ENCODE measurements around the gene RPTOR.

The RPTOR gene

DNA sequence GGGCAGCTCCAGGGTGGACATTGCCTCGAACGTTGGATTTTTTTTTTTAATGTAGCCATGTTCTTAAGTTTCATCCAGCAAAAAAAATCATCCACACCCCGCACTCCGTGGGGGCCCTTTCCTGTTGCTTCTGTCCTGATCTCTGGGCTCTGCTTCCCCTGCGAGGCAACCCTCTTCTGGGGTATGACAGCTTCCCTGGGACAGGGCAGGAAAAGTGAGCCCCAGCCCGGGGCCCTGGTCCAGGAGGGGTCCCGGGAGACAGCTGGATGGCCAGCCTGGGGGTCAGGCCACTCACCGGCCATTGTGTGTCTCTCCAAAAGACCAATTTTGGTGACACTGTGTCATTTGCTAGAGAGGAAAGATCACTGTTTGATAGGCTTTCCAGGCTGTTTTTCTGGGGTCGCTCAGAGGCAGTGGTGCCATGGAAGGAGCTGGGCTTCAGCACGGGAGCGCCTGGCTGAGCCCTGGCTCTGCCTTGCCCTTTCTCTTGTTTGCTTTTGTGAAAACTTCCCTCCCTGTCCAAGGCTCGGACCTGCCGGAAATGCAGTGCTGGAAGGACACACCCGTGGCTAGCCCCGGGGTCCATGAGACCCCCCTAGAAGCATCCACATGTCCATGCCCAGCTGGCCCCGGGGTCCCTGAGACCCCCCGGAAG, 406.0 kb downstream of the RPTOR start:
- Histone ChIP-seq H3K36me3 (replicated peaks; ENCODE audit: low read depth, low read length) (peaks cover 11% of the 10 kb centered on the region), H3K27ac (ENCODE audit: low read length) (no peak overlapping the region), H3K27me3 (ENCODE audit: low read depth, low read length) (no peaks in the 10 kb centered on the region), H3K9me3 (ENCODE audit: insufficient read depth, low read length) (no peaks in the 10 kb centered on the region), H2AFZ (ENCODE audit: low read depth, low read length) (no peak overlapping the region), H3K4me3 (ENCODE audit: low read length) (no peak overlapping the region), H3K79me2 (ENCODE audit: low read length) (no peaks in the 10 kb centered on the region), H3K4me2 (ENCODE audit: low read length) (no peak overlapping the region), H3K4me1 (ENCODE audit: low read length) (no peaks in the 10 kb centered on the region), H4K20me1 (ENCODE audit: insufficient read depth, low read length) (no peaks in the 10 kb centered on the region), H3K9ac (ENCODE audit: low read length) (no peak overlapping the region)
- no peak for TF ChIP-seq EZH2phosphoT487 (IDR thresholded peaks at IDR 0.05; ENCODE audit: low read depth)

DNA sequence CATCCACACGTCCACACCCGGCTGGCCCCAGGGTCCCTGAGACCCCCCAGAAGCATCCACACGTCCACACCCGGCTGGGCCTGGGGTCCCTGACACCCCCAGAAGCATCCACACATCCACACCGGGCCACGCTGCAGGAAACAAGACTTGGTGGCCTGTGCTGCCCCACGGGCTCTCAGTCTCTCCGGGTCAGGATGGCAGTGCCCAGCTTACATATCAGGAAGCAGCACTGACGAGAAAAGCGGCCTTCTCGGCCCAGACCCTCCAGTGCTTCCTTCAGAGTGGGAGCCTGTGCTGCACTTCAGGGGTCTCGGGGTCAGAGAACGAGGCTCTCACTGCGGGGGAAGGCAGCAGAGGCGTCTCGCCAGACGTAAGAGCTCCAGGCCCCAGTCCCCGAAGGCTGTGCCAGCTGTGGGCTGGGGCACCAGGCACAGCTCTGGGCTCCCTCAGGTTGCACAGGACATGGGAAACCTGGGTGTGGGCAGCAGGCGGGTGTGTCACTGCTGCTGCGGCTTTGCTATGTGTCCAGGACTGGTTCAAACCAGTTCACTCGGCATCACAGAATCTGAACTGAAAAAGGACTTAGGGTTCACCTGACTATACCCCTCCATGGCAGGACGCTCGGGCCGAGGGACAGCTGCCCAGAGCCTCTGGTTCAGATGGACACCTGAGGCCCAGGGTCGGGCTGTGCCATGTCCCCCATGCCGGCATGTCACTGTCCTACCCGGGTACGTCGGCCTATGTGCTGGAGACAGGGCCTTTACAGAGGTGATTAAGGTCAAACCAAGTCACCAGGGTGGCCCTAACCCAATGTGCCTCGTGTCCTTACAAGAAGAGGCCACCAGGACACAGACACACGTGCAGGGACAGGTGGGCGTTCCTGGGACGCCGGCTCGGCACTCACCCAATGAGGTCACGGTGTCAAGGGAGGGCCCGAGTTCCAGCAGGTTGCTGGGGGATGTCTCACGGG, 406.8 kb downstream of the RPTOR start:
- Histone ChIP-seq H3K4me2 (ENCODE audit: low read length) (no peak overlapping the region), H3K9me3 (ENCODE audit: insufficient read depth, low read length) (no peaks in the 10 kb centered on the region), H4K20me1 (ENCODE audit: insufficient read depth, low read length) (no peaks in the 10 kb centered on the region), H2AFZ (ENCODE audit: low read depth, low read length) (no peak overlapping the region), H3K9ac (ENCODE audit: low read length) (no peak overlapping the region), H3K4me3 (ENCODE audit: low read length) (no peak overlapping the region), H3K79me2 (ENCODE audit: low read length) (no peaks in the 10 kb centered on the region), H3K36me3 (replicated peaks; ENCODE audit: low read depth, low read length) (peaks cover 4% of the 10 kb centered on the region), H3K4me1 (ENCODE audit: low read length) (no peaks in the 10 kb centered on the region), H3K27me3 (ENCODE audit: low read depth, low read length) (no peaks in the 10 kb centered on the region), H3K27ac (ENCODE audit: low read length) (no peak overlapping the region)
- no peak for TF ChIP-seq CTCF (IDR thresholded peaks at IDR 0.05; ENCODE audit: low read depth, low read length)
- TF ChIP-seq EZH2phosphoT487 (IDR thresholded peaks at IDR 0.05; ENCODE audit: low read depth) = no peak

GRCh38 chr17:80952291-80952690, 407.7 kb downstream of the RPTOR start:
- Histone ChIP-seq H3K79me2 (ENCODE audit: low read length) (no peaks in the 10 kb centered on the region), H3K9me3 (ENCODE audit: insufficient read depth, low read length) (no peaks in the 10 kb centered on the region), H3K27me3 (ENCODE audit: low read depth, low read length) (no peaks in the 10 kb centered on the region), H3K4me2 (ENCODE audit: low read length) (no peak overlapping the region), H3K27ac (ENCODE audit: low read length) (no peak overlapping the region), H3K4me1 (ENCODE audit: low read length) (no peaks in the 10 kb centered on the region), H4K20me1 (ENCODE audit: insufficient read depth, low read length) (no peaks in the 10 kb centered on the region), H2AFZ (ENCODE audit: low read depth, low read length) (no peak overlapping the region), H3K9ac (ENCODE audit: low read length) (no peak overlapping the region), H3K4me3 (ENCODE audit: low read length) (no peak overlapping the region), H3K36me3 (replicated peaks; ENCODE audit: low read depth, low read length) (no peaks in the 10 kb centered on the region)
- TF ChIP-seq EZH2phosphoT487 (IDR thresholded peaks at IDR 0.05; ENCODE audit: low read depth) = no peak
- no peak for TF ChIP-seq CTCF (IDR thresholded peaks at IDR 0.05; ENCODE audit: low read depth, low read length)

GRCh38 chr17:80953471-80954315, 409.1 kb downstream of the RPTOR start:
- Histone ChIP-seq H3K4me2 (ENCODE audit: low read length) (no peak overlapping the region), H3K9ac (ENCODE audit: low read length) (no peak overlapping the region), H3K4me1 (ENCODE audit: low read length) (no peaks in the 10 kb centered on the region), H3K36me3 (replicated peaks; ENCODE audit: low read depth, low read length) (no peaks in the 10 kb centered on the region), H4K20me1 (ENCODE audit: insufficient read depth, low read length) (no peaks in the 10 kb centered on the region), H3K27me3 (ENCODE audit: low read depth, low read length) (no peaks in the 10 kb centered on the region), H2AFZ (ENCODE audit: low read depth, low read length) (no peak overlapping the region), H3K4me3 (ENCODE audit: low read length) (no peak overlapping the region), H3K79me2 (ENCODE audit: low read length) (no peaks in the 10 kb centered on the region), H3K27ac (ENCODE audit: low read length) (no peak overlapping the region), H3K9me3 (ENCODE audit: insufficient read depth, low read length) (no peaks in the 10 kb centered on the region)
- TF ChIP-seq EZH2phosphoT487 (IDR thresholded peaks at IDR 0.05; ENCODE audit: low read depth) (no peak), CTCF (IDR thresholded peaks at IDR 0.05; ENCODE audit: low read depth, low read length) (no peak)
